HG03342 (cell line): Measurements from ENCODE around the gene FAM228B.
"Not testable (repeated sequence)": the region's sequence is repeated elsewhere in the genome, so short reads cannot be mapped to it uniquely, and the experiment has no call there.

Source experiments
- ATAC-seq: cut with Tn5 transposase; IDR thresholded peaks from one replicate; pipeline ENCODE4 v1.9.1; 2021; ENCODE audit warnings: mild to moderate bottlenecking, moderate library complexity; ENCODE audit not compliant: unreplicated experiment

The FAM228B gene

GRCh38 chr2:24101992-24102391 lies 21.3 kb upstream of the FAM228B start:
- no peak for ATAC-seq

DNA sequence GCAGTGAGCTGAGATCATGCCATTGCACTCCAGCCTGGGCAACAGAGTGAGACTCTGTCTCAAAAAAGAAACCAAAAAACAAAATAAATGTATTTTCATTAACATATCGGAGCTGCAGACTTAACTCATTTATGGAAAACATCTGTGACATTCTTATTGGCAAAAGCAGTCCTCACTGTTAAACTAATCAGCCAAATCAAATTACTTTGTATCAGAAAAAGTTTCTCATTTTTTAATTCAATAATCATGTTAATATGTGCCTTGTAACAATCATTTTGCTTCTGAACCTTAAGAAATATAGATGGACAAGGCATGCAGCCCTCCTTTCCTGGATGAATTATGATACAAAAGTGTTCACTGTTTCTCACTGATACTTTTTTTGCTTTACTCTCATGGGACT lies 20.6 kb upstream of the FAM228B start:
- ATAC-seq: no peak

GRCh38 chr2:24104110-24104650 lies 19.1 kb upstream of the FAM228B start:
- ATAC-seq: no peak

DNA sequence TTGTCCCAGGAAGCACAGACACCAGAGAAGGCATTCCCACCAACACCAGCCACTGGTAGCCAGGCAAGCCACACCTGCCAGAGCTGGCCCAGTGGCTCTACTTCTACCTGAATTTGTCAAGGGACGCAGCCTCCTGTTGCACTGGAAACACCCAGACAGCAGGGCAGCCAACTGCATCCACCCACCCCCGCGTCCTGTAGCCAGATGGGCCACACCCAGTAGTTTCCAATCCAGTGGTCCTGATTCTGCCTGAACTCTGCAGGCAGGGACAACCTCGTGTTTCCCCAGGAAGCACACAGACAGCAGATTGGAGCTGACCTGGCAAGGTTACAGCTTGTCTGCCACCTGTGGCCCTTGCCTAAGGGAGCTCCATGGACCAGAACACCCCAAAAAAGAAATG lies 18.4 kb upstream of the FAM228B start:
- ATAC-seq: no peak

- ATAC-seq: no peak
Observed at GRCh38 chr2:24105816-24106215, 17.5 kb upstream of the FAM228B start.

- no peak for ATAC-seq
Observed at GRCh38 chr2:24106786-24107185, 16.5 kb upstream of the FAM228B start.

- ATAC-seq: no peak
Observed at GRCh38 chr2:24107336-24107735, 15.9 kb upstream of the FAM228B start.

DNA sequence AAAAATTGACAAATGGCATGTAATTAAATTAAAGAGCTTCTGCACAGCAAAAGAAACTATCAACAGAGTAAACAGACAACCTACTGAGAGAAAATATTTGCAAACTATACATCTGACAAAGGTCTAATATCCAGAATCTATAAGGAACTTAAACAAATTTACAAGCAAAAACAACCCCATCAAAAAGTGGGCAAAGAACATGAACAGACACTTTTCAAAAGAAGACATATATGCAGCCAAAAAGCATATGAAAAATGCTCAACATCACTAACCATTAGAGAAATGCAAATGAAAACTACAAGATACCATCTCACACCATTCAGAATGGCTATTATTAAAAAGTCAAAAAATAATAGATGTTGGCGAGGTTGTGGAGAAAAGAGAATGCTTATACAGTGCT lies 13.8 kb upstream of the FAM228B start:
- not testable (repeated sequence) for ATAC-seq

DNA sequence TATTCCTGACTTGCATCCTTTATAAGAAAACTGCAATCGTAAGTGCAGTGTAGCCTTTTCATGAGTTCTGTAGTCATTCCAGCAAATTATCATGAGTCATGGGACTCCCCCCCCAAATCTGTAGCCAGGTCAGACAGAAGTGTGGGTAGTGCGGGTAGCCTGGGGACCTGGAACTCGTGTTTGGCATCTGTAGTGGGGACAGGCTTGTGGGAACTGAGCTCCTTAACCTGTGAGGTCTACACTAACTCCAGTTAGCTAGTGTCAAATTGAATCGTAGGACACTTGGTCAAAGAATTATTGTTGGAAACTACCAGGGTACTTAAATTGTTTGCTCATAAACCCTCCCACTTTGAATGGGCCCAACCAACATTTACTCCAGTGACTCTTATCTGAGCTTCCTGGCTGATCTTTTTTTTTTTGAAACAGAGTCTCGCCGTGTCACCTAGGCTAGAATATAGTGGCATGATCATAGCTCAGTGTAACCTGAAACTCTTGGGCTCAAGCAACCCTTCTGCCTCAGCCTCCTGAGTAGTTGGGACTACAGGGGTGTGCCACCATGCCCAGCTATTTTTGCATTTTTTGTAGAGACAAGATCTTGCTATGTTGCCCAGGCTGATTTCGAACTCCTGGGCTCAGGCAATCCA lies 12.5 kb upstream of the FAM228B start:
- no peak for ATAC-seq

DNA sequence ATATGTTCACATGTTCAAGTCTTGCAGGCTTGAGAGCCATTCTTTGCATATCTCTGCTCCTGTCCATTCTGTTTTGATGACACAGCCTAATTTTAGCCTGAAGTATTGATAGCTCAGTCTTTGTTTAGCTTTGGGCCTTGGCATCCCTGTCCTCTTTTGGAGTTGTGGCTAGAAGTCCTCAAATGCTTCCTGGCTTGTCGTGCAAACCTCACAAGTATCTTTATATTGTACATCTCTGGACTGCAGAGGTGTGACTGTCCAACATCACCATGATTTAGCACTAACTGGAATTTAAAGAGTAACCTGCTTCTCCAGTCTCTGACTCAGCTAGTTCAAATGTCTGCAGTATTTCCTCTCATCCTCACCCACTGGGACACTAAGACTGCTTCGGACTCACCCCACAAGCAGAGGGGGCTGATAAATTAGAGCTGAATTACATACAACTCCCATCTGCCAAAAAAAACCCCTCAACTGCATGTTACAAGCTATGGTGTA lies 11.8 kb upstream of the FAM228B start:
- no peak for ATAC-seq

DNA sequence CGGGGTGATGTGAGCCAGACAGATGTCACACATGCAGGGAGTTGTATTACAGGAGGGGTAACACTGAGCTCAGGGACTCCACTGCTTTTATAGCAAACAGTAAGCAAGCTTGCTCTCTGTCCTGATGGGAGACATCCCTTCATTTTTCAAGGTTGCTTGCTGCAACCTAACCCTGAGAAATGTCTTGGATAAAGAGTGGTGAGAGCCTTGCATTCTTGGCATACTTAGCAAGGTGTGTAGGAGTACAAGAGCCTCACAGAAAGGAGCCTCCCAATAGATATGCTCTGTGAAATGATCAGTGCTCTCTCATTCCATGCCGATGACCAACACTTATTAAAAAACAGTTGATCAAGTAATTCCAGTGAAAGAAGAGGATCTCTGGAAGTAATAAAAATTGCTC lies 8.2 kb upstream of the FAM228B start:
- no peak for ATAC-seq

- no peak for ATAC-seq
Observed at GRCh38 chr2:24117902-24118301, 5.4 kb upstream of the FAM228B start.

GRCh38 chr2:24121066-24121465 lies 2.2 kb upstream of the FAM228B start:
- no peak for ATAC-seq

DNA sequence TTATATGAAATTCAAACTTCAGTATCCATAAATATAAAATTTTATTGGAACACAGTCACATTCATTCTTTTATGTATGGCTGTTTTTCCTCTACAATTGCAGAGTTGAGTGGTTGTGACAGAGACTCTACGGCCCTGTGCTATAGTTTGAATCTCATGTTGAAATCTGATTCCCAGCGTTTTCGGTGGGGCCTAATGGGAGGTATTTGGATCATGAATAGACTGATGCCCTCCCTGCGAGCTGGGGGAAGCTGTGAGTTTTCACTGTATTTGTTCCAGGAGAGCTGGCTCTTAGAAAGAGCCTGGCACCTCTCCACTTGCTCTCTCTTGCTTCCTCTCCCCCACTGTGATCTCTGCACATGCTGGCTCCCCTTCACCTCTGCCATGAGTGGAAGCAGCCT lies 1.8 kb upstream of the FAM228B start:
- ATAC-seq: no peak

- no peak for ATAC-seq
Observed at GRCh38 chr2:24122366-24123194, 689 bp upstream of the FAM228B start.

DNA sequence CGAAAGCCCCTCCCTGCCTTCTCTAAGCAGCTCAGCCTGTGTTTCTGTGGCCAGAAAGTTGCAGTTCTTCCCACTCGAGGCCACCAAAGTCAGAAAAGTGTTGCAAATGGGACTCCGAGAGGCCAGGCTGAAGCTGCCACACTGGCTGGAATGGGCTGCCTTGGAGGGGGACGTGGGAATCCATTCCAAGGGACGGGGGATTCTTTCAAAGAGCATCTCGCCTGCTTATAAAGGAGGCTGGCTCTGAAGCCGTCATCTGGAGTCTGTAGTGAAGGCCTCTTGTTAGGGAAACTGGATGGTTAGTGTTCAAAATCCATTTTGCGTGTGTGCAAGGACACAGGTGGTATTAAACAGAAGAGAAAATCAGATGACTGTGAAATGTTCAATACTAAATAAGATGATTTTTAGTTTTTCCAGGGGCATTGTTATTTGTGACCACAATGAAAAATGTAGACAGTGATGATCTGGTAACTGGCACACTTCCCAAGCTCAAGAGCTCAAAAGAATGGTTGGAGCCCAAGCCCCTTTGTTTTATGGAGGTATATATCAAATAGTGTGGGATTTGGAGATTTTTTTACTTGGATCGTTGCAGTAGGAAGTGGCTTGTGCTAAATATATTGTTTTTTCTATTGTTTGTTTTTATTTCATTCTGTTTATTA lies 782 bp downstream of the FAM228B start:
- ATAC-seq: no peak

DNA sequence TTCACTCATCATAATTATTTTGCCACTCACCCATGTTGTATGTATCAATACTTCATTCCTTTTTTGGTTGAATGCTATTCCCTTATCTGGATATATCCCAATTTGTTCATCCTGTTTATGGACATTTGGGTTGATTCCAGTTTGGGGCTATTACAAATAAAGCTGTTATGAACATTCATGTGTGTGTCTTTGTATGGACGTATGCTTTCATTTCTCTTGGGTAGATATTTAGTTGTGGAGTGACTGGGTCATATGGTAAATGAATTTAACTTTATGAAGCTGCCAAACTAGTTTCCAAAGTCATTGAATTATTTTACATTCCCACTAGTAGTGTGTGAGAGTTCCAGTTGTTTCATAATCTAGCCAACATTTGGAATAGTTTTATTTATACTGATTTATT lies 2.7 kb downstream of the FAM228B start:
- ATAC-seq: no peak

GRCh38 chr2:24132543-24132942 lies 9.3 kb downstream of the FAM228B start:
- no peak for ATAC-seq

- ATAC-seq: not testable (repeated sequence)
Observed at GRCh38 chr2:24140305-24140704, 17.0 kb downstream of the FAM228B start.

DNA sequence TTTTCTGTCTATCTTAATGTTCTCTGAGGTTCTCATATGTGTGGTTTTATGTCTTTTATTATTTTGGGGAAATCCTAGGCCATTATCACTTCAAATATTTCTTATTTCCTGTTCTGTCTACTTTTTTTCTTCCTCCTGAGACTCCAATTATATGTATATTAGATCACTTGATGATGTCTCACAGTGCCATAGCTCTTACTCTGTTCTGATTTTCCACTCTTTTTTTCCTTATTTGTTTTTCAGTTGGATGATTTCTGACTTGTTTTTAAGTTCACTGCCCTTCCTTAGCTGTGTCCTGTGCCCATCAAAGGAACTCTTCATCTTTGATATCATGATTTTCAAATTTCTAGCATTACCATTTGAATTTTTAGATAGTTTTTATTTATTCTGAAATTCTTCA lies 24.1 kb downstream of the FAM228B start:
- ATAC-seq: no peak

- ATAC-seq: no peak
Observed at GRCh38 chr2:24152413-24153197, 29.3 kb downstream of the FAM228B start.
